ENCODE results near the gene FAM200B. TPM values are rescaled to one million over a fixed set of nuclear protein-coding genes. Genes with fewer than 3 reads are reported as not detected.

Gene FAM200B
- total RNA-seq, 2 donors from 2014 or later = 15.6 to 20.8 TPM

GRCh38 chr4:15695240-15695699, 13.6 kb downstream of the FAM200B start:
- ATAC-seq = no peak
- Histone ChIP-seq H3K27ac (no peak overlapping the region), H3K4me1 (no peaks in the 10 kb centered on the region), H3K36me3 (replicated peaks in 1 of 2; ENCODE audit: insufficient read depth in 1 of 2, low read depth in 2 of 2) (no peaks in the 10 kb centered on the region), H3K4me3 (no peak overlapping the region), H3K27me3 (no peaks in the 10 kb centered on the region), H3K9me3 (no peaks in the 10 kb centered on the region)
- WGBS, 2 donors = 89% methylated on average over 10 of the region's 10 CpGs
- TF ChIP-seq POLR2A (IDR thresholded peaks at IDR 0.05) = no peak
- TF ChIP-seq CTCF (IDR thresholded peaks at IDR 0.05) = no peak
- intact Hi-C loops (cut with DNase I) = no loop called here
- DNase-seq = no peak

- no peak for ATAC-seq
- H3K27me3 ChIP-seq = no peaks in the 10 kb centered on the region
- no peak overlapping the region for H3K27ac ChIP-seq
- no peaks in the 10 kb centered on the region for H3K4me1 ChIP-seq
- no peak overlapping the region for H3K4me3 ChIP-seq
- intact Hi-C loops (cut with DNase I) = no loop called here
- no peaks in the 10 kb centered on the region for H3K36me3 ChIP-seq (replicated peaks in 1 of 2; ENCODE audit: insufficient read depth in 1 of 2, low read depth in 2 of 2)
- no peak for TF ChIP-seq CTCF (IDR thresholded peaks at IDR 0.05)
- H3K9me3 ChIP-seq = no peaks in the 10 kb centered on the region
- no peak for DNase-seq
- WGBS, 2 donors = 69 to 82% methylated on average over 3 of the region's 3 CpGs
Observed at GRCh38 chr4:15695729-15696128, 14.1 kb downstream of the FAM200B start.

DNA sequence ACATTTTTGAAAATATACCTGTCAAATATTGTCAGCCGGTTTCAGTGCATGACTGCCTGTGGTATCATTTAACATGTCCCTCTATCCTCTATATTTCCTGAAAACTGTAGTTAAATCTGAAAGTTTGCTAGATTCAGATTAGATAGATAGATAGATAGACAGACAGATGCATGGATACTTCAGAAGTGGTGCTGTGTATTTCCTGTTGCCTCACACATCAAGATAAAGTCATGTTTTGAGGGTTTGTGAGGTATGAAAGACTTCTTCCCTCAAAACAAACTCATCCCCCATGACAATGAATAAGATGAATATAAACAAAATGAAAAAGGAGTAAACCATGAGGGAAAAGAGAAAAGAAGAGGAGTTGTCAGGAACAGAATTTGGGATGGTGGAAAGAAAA, 15.2 kb downstream of the FAM200B start:
- 96 to 100% methylated on average over 1 of the region's 1 CpG for WGBS, 2 donors
- intact Hi-C loops (cut with DNase I) = no loop called here

DNA sequence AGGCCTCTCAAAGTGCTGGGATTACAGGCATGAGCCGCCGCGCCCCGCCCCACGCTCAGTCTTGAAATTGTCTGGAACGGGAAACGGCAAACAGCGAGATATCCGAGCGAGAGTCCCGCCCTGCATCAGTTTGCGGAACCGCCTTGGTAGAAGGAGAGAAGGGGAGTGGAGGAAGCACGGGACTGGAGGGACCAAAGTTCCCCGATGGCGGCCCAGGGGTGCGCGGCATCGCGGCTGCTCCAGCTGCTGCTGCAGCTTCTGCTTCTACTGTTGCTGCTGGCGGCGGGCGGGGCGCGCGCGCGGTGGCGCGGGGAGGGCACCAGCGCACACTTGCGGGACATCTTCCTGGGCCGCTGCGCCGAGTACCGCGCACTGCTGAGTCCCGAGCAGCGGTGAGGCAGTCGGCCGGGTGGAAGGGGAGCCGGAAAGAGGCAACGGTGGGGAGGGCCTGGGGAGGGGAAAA, 21.3 kb downstream of the FAM200B start, which contains the start of gene BST1:
Gene BST1, plus strand, starts transcription at position 125 of the 463 bp plus-strand sequence. Its CDS starts 80 bp downstream, at position 205.
- ATAC-seq (peak; percentile 64), DNase-seq (peak; percentile 32 to 65 (median 45))
- peak in 1 of 3 donors; percentile 25 for TF ChIP-seq POLR2A (IDR thresholded peaks at IDR 0.05)
- no peak for TF ChIP-seq CTCF (IDR thresholded peaks at IDR 0.05)
- H3K4me3 ChIP-seq = peak within 1 kb of the TSS in 1 of 2 donors; percentile 26
- H3K4me1 ChIP-seq = peaks cover 7% of the 10 kb centered on the region
- intact Hi-C loops (cut with DNase I) = no loop called here
- no peaks in the 10 kb centered on the region for H3K36me3 ChIP-seq (replicated peaks in 1 of 2; ENCODE audit: insufficient read depth in 1 of 2, low read depth in 2 of 2)
- H3K27ac ChIP-seq = no peak within 1 kb of the TSS
- no peaks in the 10 kb centered on the region for H3K27me3 ChIP-seq
- H3K9me3 ChIP-seq = no peaks in the 10 kb centered on the region
- 2 to 3% methylated on average over 11 to 43 of the region's 43 CpGs for WGBS, 2 donors

More for the DNA sequence above, 15.2 kb downstream of the FAM200B start:
- Histone ChIP-seq H3K4me1 (no peaks in the 10 kb centered on the region), H3K4me3 (no peak overlapping the region), H3K36me3 (replicated peaks in 1 of 2; ENCODE audit: insufficient read depth in 1 of 2, low read depth in 2 of 2) (no peaks in the 10 kb centered on the region), H3K9me3 (no peaks in the 10 kb centered on the region), H3K27me3 (no peaks in the 10 kb centered on the region), H3K27ac (no peak overlapping the region)
- no peak for TF ChIP-seq CTCF (IDR thresholded peaks at IDR 0.05)
- TF ChIP-seq POLR2A (IDR thresholded peaks at IDR 0.05) = no peak
- DNase-seq = no peak
- no peak for ATAC-seq

- no peak overlapping the region for H3K4me3 ChIP-seq
- no peaks in the 10 kb centered on the region for H3K9me3 ChIP-seq
- H3K27me3 ChIP-seq = no peaks in the 10 kb centered on the region
- no peak for DNase-seq
- H3K4me1 ChIP-seq = peaks cover 7% of the 10 kb centered on the region
- H3K36me3 ChIP-seq (replicated peaks in 1 of 2; ENCODE audit: insufficient read depth in 1 of 2, low read depth in 2 of 2) = no peaks in the 10 kb centered on the region
- TF ChIP-seq CTCF (IDR thresholded peaks at IDR 0.05) (no peak), POLR2A (IDR thresholded peaks at IDR 0.05) (no peak)
- H3K27ac ChIP-seq = no peak overlapping the region
- ATAC-seq = peak; percentile 9
- intact Hi-C loops (cut with DNase I) = no loop called here
- 85 to 87% methylated on average over 11 of the region's 11 CpGs for WGBS, 2 donors
Observed at GRCh38 chr4:15703439-15703838, 21.8 kb downstream of the FAM200B start.
